Esophagus muscularis mucosa (tissue), 4 donors: ENCODE measurements around the gene OR51M1. TPM values are rescaled to one million over a fixed set of nuclear protein-coding genes. Genes with fewer than 3 reads are reported as not detected.
"Not testable (repeated sequence)": the region's sequence is repeated elsewhere in the genome, so short reads cannot be mapped to it uniquely, and the experiment has no call there.

Source experiments
- DNase-seq: peaks from one replicate; pipeline ENCODE4 v3.0.0-alpha.2; 2017; ENCODE audit errors: extremely low spot score
- H3K27ac ChIP-seq, 4 donors: fragments of 200-600 bp; sonication (generic); replicated peaks in 1 of 4; 1 replicate in 3 of 4; 2 replicates in 1 of 4; pipeline ENCODE4 v1.5.1; 2016 to 2019; ENCODE audit warnings: mild to moderate bottlenecking in 1 of 4
- H3K27me3 ChIP-seq, 4 donors: fragments of 200-600 bp; sonication (generic); one replicate each; pipeline versions ENCODE4 v1.5.1 to v1.6.0; 2016 to 2019
- H3K36me3 ChIP-seq, 4 donors: fragments of 200-600 bp; sonication (generic); one replicate each; pipeline ENCODE4 v1.5.1; 2016 to 2019
- H3K4me1 ChIP-seq, 4 donors: fragments of 200-600 bp; sonication (generic); one replicate each; pipeline ENCODE4 v1.5.1; 2016 to 2019
- H3K4me3 ChIP-seq, 4 donors: fragments of 200-600 bp; sonication (generic); 1 replicate in 2 of 4; 2 replicates in 2 of 4; pipeline ENCODE4 v1.5.1; 2016 to 2019; ENCODE audit warnings: mild to moderate bottlenecking in 4 of 4, moderate library complexity in 1 of 4
- H3K9me3 ChIP-seq, 4 donors: fragments of 200-600 bp; sonication (generic); 1 replicate in 3 of 4; 2 replicates in 1 of 4; pipeline ENCODE4 v1.5.1; 2016 to 2019
- CTCF ChIP-seq, 3 experiments: fragments of 200-600 bp in 2 of 3; fragments of 450-650 bp in 1 of 3; sonication (generic) in 2 of 3; IDR thresholded peaks; one replicate each; pipeline ENCODE4 v1.5.1; 2017 to 2019; ENCODE audit warnings: antibody characterized with exemption in 3 of 3, mild to moderate bottlenecking in 2 of 3, moderate library complexity in 1 of 3
- EP300 ChIP-seq: sonication (generic); formaldehyde crosslinking; IDR thresholded peaks from one replicate; pipeline ENCODE4 v1.6.1; 2017; ENCODE audit warnings: antibody characterized with exemption
- POLR2A ChIP-seq: fragments of 450-650 bp; IDR thresholded peaks from one replicate; pipeline ENCODE4 v1.6.1; 2017; ENCODE audit warnings: antibody characterized with exemption, moderate library complexity, mild to moderate bottlenecking, low read depth
- POLR2AphosphoS5 ChIP-seq, 2 donors: sonication (generic); formaldehyde crosslinking; IDR thresholded peaks; one replicate each; pipeline ENCODE4 v1.6.1; 2017; ENCODE audit warnings: antibody characterized with exemption in 2 of 2
- WGBS: methylation state at CpG from one replicate; pipeline ENCODE4 v1.1.5; 2018; 5-methylcytosine and 5-hydroxymethylcytosine counted together
- intact Hi-C: fragments of 100-400 bp; cut with DNase I; formaldehyde crosslinking; loops from one replicate; pipeline ENCODE4 v1.15.1; 2023
- total RNA-seq, 4 donors: library from RNA; depleted of rRNA; stranded (reverse); fragments of >200 nt; gene quantifications; one replicate each; pipeline versions ENCODE4 v1.1.0 to v1.2.1, GENCODE V29; 2016

Gene OR51M1
- total RNA-seq, 4 donors from 2014 or later, result not detected

GRCh38 chr11:5351208-5351607, 32.4 kb upstream of the OR51M1 start, which contains the start of gene OR51B6:
TSS of gene OR51B6 (plus strand) at chr11:5351508. CDS start at chr11:5351508, 0 bp downstream.
- WGBS, result 68% methylated on average over 1 of the region's 1 CpG
- TF ChIP-seq POLR2AphosphoS5 (IDR thresholded peaks at IDR 0.05) (no peak), POLR2A (no peak), CTCF (IDR thresholded peaks at IDR 0.05) (no peak), EP300 (no peak)
- DNase-seq, result no peak
- Histone ChIP-seq H3K4me1 (no peaks in the 10 kb centered on the region), H3K27ac (no peak within 1 kb of the TSS), H3K9me3 (no peaks in the 10 kb centered on the region), H3K4me3 (no peak within 1 kb of the TSS), H3K27me3 (no peaks in the 10 kb centered on the region), H3K36me3 (no peaks in the 10 kb centered on the region)
- intact Hi-C loops, result no loop called here

GRCh38 chr11:5356031-5356430, 27.6 kb upstream of the OR51M1 start:
- H3K9me3 ChIP-seq, H3K4me1 ChIP-seq, H3K36me3 ChIP-seq, H3K27ac ChIP-seq, H3K27me3 ChIP-seq, DNase-seq, intact Hi-C loops, H3K4me3 ChIP-seq: not testable (repeated sequence)
- WGBS, result 82% methylated on average over 5 of the region's 5 CpGs

GRCh38 chr11:5362017-5362625, 21.5 kb upstream of the OR51M1 start:
- Histone ChIP-seq H3K4me3 (no peak overlapping the region), H3K36me3 (no peaks in the 10 kb centered on the region), H3K27ac (no peak overlapping the region), H3K4me1 (no peaks in the 10 kb centered on the region), H3K9me3 (no peaks in the 10 kb centered on the region), H3K27me3 (no peaks in the 10 kb centered on the region)
- 77% methylated on average over 3 of the region's 3 CpGs for WGBS
- no peak for DNase-seq
- no peak for TF ChIP-seq EP300
- TF ChIP-seq POLR2AphosphoS5 (IDR thresholded peaks at IDR 0.05), result no peak
- TF ChIP-seq POLR2A, result no peak
- no peak for TF ChIP-seq CTCF (IDR thresholded peaks at IDR 0.05)
- intact Hi-C loops, result no loop called here

- no peak for DNase-seq
- WGBS, result 85% methylated on average over 1 of the region's 1 CpG
- H3K4me3 ChIP-seq, result no peak overlapping the region
- TF ChIP-seq EP300, result no peak
- TF ChIP-seq POLR2AphosphoS5 (IDR thresholded peaks at IDR 0.05), result no peak
- TF ChIP-seq CTCF (IDR thresholded peaks at IDR 0.05), result no peak
- no peak for TF ChIP-seq POLR2A
- intact Hi-C loops, result no loop called here
- no peak overlapping the region for H3K27ac ChIP-seq
- no peaks in the 10 kb centered on the region for H3K9me3 ChIP-seq
- H3K4me1 ChIP-seq, result no peaks in the 10 kb centered on the region
- no peaks in the 10 kb centered on the region for H3K36me3 ChIP-seq
- no peaks in the 10 kb centered on the region for H3K27me3 ChIP-seq
These were observed 19.9 kb upstream of the OR51M1 start for GRCh38 chr11:5363679-5364078.

- TF ChIP-seq POLR2A (no peak), CTCF (IDR thresholded peaks at IDR 0.05) (no peak), EP300 (no peak), POLR2AphosphoS5 (IDR thresholded peaks at IDR 0.05) (no peak)
- H3K4me1 ChIP-seq, result no peaks in the 10 kb centered on the region
- intact Hi-C loops, result no loop called here
- 34% methylated on average over 2 of the region's 2 CpGs for WGBS
- H3K27ac ChIP-seq, result no peak overlapping the region
- no peak for DNase-seq
- H3K9me3 ChIP-seq, result no peaks in the 10 kb centered on the region
- no peaks in the 10 kb centered on the region for H3K27me3 ChIP-seq
- no peak overlapping the region for H3K4me3 ChIP-seq
- H3K36me3 ChIP-seq, result no peaks in the 10 kb centered on the region
These were observed 19.4 kb upstream of the OR51M1 start for GRCh38 chr11:5364214-5364613.

GRCh38 chr11:5366365-5366764, 17.2 kb upstream of the OR51M1 start:
- whole genome bisulfite sequencing, result 86% methylated on average over 6 of the region's 6 CpGs
- H3K27me3 ChIP-seq, H3K36me3 ChIP-seq, intact Hi-C loops, H3K27ac ChIP-seq, DNase-seq, H3K4me1 ChIP-seq, H3K9me3 ChIP-seq, H3K4me3 ChIP-seq: not testable (repeated sequence)
